Pulmonary artery endothelial cell (primary cell): ENCODE results near the gene EGR4. TPM values are rescaled to one million over a fixed set of nuclear protein-coding genes. Genes with fewer than 3 reads are reported as not detected.

ENCODE experiments used
- DNase-seq: peaks from one replicate; pipeline ENCODE4 v3.0.0-alpha.2; 2011; ENCODE audit warnings: low read depth, low spot score
- total RNA-seq: library from RNA; depleted of rRNA; stranded (reverse); fragments of >200 nt; gene quantifications from 2 replicates; pipeline ENCODE4 v1.2.3, GENCODE V29; 2014

The EGR4 gene
- total RNA-seq, 1 donor from 2014 or later, result not detected

DNA sequence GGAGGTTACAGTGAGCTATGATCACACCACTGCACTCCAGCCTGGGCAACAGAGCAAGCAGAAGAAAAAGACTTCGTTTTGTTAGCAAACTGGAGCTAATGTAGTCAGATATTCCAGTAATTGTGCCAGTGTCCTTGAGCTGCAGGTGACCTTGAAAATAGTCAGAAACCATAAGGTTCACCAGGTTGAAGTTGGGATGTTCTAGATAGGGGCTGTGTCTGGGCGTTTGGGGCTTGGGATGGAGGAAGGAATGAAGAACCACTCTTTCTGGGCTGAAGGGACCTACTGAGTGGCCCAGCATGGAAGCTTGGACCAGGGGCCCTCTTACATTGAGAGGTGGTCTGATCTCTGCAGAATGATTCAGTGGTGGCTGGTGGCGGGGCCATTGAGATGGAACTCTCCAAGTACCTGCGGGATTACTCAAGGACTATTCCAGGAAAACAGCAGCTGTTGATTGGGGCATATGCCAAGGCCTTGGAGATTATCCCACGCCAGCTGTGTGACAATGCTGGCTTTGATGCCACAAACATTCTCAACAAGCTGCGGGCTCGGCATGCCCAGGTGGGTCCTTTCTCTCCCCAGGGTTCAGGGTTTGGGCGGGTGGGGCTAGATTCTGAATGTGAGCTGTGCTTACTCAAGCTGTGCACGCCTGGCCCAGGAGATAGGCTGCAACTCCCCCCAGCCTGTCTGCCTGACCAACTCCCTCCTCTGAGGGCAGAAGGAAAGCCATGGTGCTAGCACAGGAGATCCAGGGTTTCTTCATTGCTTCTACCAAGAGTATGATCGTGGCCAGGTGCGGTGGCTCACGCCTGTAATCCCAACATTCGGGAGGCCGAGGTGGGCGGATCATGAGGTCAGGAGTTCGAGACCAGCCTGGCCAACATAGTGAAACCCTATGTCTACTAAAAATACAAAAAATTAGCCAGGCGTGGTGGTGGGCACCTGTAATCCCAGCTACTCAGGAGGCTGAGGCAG is 42.2 kb downstream of the EGR4 start:
- no peak for DNase-seq

DNA sequence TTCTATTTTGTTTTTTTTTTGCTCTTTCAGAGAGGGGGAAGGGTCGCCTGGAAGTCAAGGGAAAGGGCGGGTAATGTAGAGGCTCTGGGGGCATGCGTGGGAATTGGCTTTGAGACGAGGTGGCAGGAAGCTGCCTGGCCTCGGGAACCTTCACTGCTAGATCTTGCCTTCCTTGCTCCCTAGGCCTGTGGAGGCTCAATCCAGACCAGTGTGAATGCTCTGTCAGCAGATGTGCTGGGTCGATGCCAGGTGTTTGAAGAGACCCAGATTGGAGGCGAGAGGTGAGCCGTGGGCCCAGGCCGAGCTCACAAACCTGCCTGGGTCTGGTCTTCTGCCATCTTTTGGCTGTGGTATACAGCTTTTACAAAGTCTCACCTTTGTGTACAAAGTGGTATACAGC is 43.7 kb downstream of the EGR4 start:
- DNase-seq, result no peak

DNA sequence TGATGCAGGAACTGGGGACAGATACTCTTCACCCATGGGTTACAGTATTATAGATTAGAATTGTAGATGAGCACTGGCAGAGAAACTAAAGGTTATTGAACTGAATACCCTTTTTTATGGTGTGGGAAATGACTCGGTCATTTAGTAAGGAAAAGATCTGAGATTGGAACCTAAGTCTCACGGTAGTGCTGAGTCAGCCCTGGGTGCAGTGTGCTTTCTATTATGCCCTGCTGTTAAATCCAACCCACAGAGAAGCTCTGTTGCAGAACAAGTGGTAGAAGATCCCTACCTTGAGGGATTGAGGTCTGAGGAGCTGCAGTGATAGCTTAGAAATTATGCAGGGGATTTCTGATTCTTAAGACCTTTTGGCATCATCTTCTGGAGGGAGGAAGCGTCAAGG is 46.5 kb downstream of the EGR4 start:
- DNase-seq, result no peak

DNA sequence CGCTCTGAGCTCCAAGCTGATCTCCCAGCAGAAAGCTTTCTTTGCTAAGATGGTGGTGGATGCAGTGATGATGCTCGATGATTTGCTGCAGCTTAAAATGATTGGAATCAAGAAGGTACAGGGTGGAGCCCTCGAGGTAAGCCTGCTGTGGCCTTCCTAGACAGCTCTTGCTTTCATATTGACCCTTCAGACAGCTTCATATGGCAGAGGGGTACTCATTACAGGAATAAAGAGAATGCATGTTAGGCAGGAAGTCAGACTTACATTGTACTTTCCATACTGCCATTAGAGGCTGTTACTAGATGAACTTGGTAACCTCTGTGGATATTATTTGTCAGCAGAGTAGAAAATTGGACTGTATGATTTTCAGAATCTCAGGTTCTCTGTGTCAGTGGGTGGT is 48.8 kb downstream of the EGR4 start:
- DNase-seq, result no peak

DNA sequence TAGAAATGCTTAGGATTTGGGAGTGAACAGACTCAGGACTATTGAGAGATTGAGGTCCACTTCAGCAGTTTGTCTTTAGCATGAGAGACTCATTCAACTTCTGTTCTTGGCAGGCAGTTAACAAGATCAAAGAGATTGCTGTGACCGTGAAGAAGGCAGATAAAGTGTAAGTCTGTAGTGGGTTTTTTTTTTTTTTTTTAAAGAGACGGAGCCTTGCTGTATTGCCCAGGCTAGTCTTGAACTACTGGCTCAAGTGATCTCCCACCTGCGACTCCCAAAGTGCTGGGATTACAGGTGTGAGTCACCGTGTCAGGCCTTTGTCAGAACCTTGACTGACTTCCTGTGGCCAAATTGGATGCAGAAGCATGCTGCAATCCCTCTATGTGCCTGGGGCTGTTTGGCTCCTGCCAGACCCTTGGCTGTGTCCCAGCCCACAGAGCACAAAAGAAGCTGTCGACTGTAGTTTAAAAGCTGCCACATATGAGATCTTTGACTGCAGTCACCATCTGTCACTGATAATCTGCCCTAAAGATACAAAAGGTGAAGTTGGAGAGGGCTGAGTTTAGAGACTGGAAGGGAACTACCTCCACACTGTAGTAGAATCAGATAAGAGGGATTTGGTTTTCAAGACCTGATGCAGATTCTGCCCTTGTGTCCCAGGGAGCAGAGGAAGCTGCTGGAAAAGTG is 49.3 kb downstream of the EGR4 start:
- peak; percentile 40 for DNase-seq

Other genes starting within 250 kb of the EGR4 start
- 11.1 and 16.1 TPM in 2 replicates for gene SFXN5, start 221.8 kb downstream of the EGR4 start, total RNA-seq
- 47.2 and 50.2 TPM in 2 replicates for gene RAB11FIP5, start 180.6 kb downstream of the EGR4 start, total RNA-seq
- gene NOTO, start 91.0 kb downstream of the EGR4 start, total RNA-seq, result not detected in 2 replicates
- gene SMYD5, start 79.3 kb downstream of the EGR4 start, total RNA-seq, result 15.0 and 19.8 TPM in 2 replicates
- gene PRADC1, start 60.3 kb downstream of the EGR4 start, total RNA-seq, result 19.7 and 29.4 TPM in 2 replicates
- gene CCT7, start 59.2 kb downstream of the EGR4 start, total RNA-seq, result 655 and 716 TPM in 2 replicates
- 0.56 and 0.66 TPM in 2 replicates for gene FBXO41, start 9.1 kb downstream of the EGR4 start, total RNA-seq
- gene ALMS1, start 92.3 kb upstream of the EGR4 start, total RNA-seq, result 7.3 and 12.1 TPM in 2 replicates